Stimulated activated CD8-positive, alpha-beta memory T cell treated with anti-CD3 and anti-CD28 coated beads, Interleukin-7, amount 100 ng/mL, for 48 hours (primary cell): ENCODE results near the gene ITPRIPL2.

Experiments
- DNase-seq, 2 donors: peaks; one replicate each; pipeline ENCODE4 v3.0.0-alpha.2; 2020; ENCODE audit warnings: low read depth in 1 of 2; ENCODE audit errors: extremely low read depth in 1 of 2

Gene ITPRIPL2

GRCh38 chr16:19113577-19114358 is at the start of gene ITPRIPL2:
TSS of gene ITPRIPL2 (plus strand) at chr16:19113964. CDS start at chr16:19114462, 498 bp downstream.
- no peak for DNase-seq

GRCh38 chr16:19066988-19067348 is 46.8 kb upstream of the ITPRIPL2 start:
- DNase-seq = no peak

GRCh38 chr16:19067349-19068236 is 46.2 kb upstream of the ITPRIPL2 start, which contains the start of gene COQ7:
TSS of gene COQ7 (plus strand) at chr16:19067614. CDS start at chr16:19067665, 51 bp downstream.
- DNase-seq = peak; percentile 93 to 97

GRCh38 chr16:19068237-19068815 is 45.4 kb upstream of the ITPRIPL2 start:
- DNase-seq = no peak

GRCh38 chr16:19071811-19072777 is 41.7 kb upstream of the ITPRIPL2 start:
- peak; percentile 20 to 44 for DNase-seq

- no peak for DNase-seq
These were observed 40.4 kb upstream of the ITPRIPL2 start for GRCh38 chr16:19073344-19073743.

- DNase-seq = no peak
These were observed 39.9 kb upstream of the ITPRIPL2 start for GRCh38 chr16:19073863-19074262.

- DNase-seq = no peak
These were observed 38.3 kb upstream of the ITPRIPL2 start for GRCh38 chr16:19075511-19075910.

GRCh38 chr16:19077879-19078278 is 35.9 kb upstream of the ITPRIPL2 start:
- DNase-seq = no peak

GRCh38 chr16:19083670-19084069 is 30.1 kb upstream of the ITPRIPL2 start:
- no peak for DNase-seq

- DNase-seq = no peak
These were observed 29.6 kb upstream of the ITPRIPL2 start for GRCh38 chr16:19084139-19084538.

GRCh38 chr16:19084879-19085278 is 28.9 kb upstream of the ITPRIPL2 start:
- DNase-seq = no peak

- DNase-seq = no peak
These were observed 28.0 kb upstream of the ITPRIPL2 start for GRCh38 chr16:19085679-19086200.

GRCh38 chr16:19086322-19087199 is 27.2 kb upstream of the ITPRIPL2 start:
- DNase-seq = peak; percentile 62 to 66

GRCh38 chr16:19088341-19088916 is 25.3 kb upstream of the ITPRIPL2 start:
- no peak for DNase-seq

- DNase-seq = no peak
These were observed 24.3 kb upstream of the ITPRIPL2 start for GRCh38 chr16:19089410-19089955.

GRCh38 chr16:19090916-19091315 is 22.8 kb upstream of the ITPRIPL2 start:
- no peak for DNase-seq

- DNase-seq = no peak
These were observed 20.9 kb upstream of the ITPRIPL2 start for GRCh38 chr16:19092653-19093410.
